ENCODE results near the gene SMIM7.

GRCh38 chr19:16659832-16660708, at the start of gene SMIM7:
- TF ChIP-seq EZH2 (IDR thresholded peaks at IDR 0.05; ENCODE audit: insufficient read depth, poor library complexity, severe bottlenecking) (no peak), EZH2phosphoT487 (IDR thresholded peaks at IDR 0.05; ENCODE audit: insufficient read depth, low read depth) (no peak)

Data from GM23248 (cell line).